Immature natural killer cell (primary cell): Measurements from ENCODE around the gene DUSP6. TPM values are rescaled to one million over a fixed set of nuclear protein-coding genes. Genes with fewer than 3 reads are reported as not detected.

ENCODE experiments used
- DNase-seq, 3 donors: peaks; one replicate each; pipeline ENCODE4 v3.0.0; 2022; ENCODE audit warnings: mixed read lengths in 1 of 3
- H3K27ac Mint-ChIP-seq, 6 donors: one replicate each; pipeline ENCODE4 v1.8.0; 2020; ENCODE audit warnings: mixed read lengths in 6 of 6, mild to moderate bottlenecking in 5 of 6, inconsistent platforms in 4 of 6, moderate library complexity in 3 of 6
- H3K27me3 Mint-ChIP-seq, 3 donors: one replicate each; pipeline ENCODE4 v1.8.0; 2020 to 2021; ENCODE audit warnings: low read depth in 3 of 3, mild to moderate bottlenecking in 3 of 3, mixed read lengths in 3 of 3, moderate library complexity in 3 of 3, inconsistent platforms in 1 of 3
- H3K36me3 Mint-ChIP-seq, 3 donors: one replicate each; pipeline ENCODE4 v1.8.0; 2020; ENCODE audit warnings: mixed read lengths in 3 of 3, inconsistent platforms in 2 of 3, mild to moderate bottlenecking in 2 of 3
- H3K4me1 Mint-ChIP-seq, 2 donors: one replicate each; pipeline ENCODE4 v1.8.0; 2020; ENCODE audit warnings: inconsistent platforms in 2 of 2, mild to moderate bottlenecking in 2 of 2, mixed read lengths in 2 of 2, moderate library complexity in 1 of 2
- H3K4me3 Mint-ChIP-seq, 5 donors: one replicate each; pipeline ENCODE4 v1.8.0; 2020; ENCODE audit warnings: mild to moderate bottlenecking in 5 of 5, mixed read lengths in 5 of 5, inconsistent platforms in 3 of 5, moderate library complexity in 3 of 5
- H3K9me3 Mint-ChIP-seq, 6 donors: one replicate each; pipeline ENCODE4 v1.8.0; 2020; ENCODE audit warnings: mild to moderate bottlenecking in 6 of 6, mixed read lengths in 6 of 6, inconsistent platforms in 4 of 6, moderate library complexity in 3 of 6
- polyA plus RNA-seq, 3 donors: library from polyadenylated mRNA; unstranded; fragments of 300-500 nt; fragmentation: Illumina TruSeq; gene quantifications; one replicate each; pipeline ENCODE4 v1.2.3, GENCODE V29; 2021

DUSP6 gene
- polyA plus RNA-seq, 3 donors from 2014 or later: 18.9 to 37.6 (median 27.1) TPM

GRCh38 chr12:89306827-89307473 is 45.4 kb downstream of the DUSP6 start:
- H3K36me3 Mint-ChIP-seq: no peaks in the 10 kb centered on the region
- H3K9me3 Mint-ChIP-seq: no peaks in the 10 kb centered on the region
- no peak overlapping the region for H3K27ac Mint-ChIP-seq
- no peak overlapping the region for H3K4me3 Mint-ChIP-seq
- DNase-seq: no peak
- H3K27me3 Mint-ChIP-seq: peaks cover 0 to 2% (median 0%) of the 10 kb centered on the region in 3 donors
- H3K4me1 Mint-ChIP-seq: peaks cover 24 to 28% of the 10 kb centered on the region in 2 donors

GRCh38 chr12:89305373-89305772 is 46.9 kb downstream of the DUSP6 start:
- Mint-ChIP-seq H3K4me1 (peaks cover 23 to 28% of the 10 kb centered on the region in 2 donors), H3K27me3 (peaks cover 0 to 2% (median 0%) of the 10 kb centered on the region in 3 donors), H3K36me3 (no peaks in the 10 kb centered on the region), H3K9me3 (no peaks in the 10 kb centered on the region), H3K4me3 (no peak overlapping the region), H3K27ac (no peak overlapping the region)
- DNase-seq: no peak

GRCh38 chr12:89299931-89300330 is 52.4 kb downstream of the DUSP6 start:
- DNase-seq: no peak
- H3K9me3 Mint-ChIP-seq: peaks cover 0 to 2% (median 0%) of the 10 kb centered on the region in 6 donors
- H3K4me3 Mint-ChIP-seq: no peak overlapping the region
- no peaks in the 10 kb centered on the region for H3K4me1 Mint-ChIP-seq
- H3K27ac Mint-ChIP-seq: no peak overlapping the region
- H3K27me3 Mint-ChIP-seq: peaks cover 0 to 4% (median 0%) of the 10 kb centered on the region in 3 donors
- no peaks in the 10 kb centered on the region for H3K36me3 Mint-ChIP-seq

- Mint-ChIP-seq H3K27ac (no peak overlapping the region), H3K4me3 (no peak overlapping the region), H3K4me1 (no peaks in the 10 kb centered on the region), H3K9me3 (peaks cover 0 to 2% (median 0%) of the 10 kb centered on the region in 6 donors), H3K27me3 (peaks cover 0 to 4% (median 0%) of the 10 kb centered on the region in 3 donors), H3K36me3 (no peaks in the 10 kb centered on the region)
- no peak for DNase-seq
These were observed 52.9 kb downstream of the DUSP6 start for GRCh38 chr12:89299417-89299816.

Other genes with a start within 250 kb of the DUSP6 start
- 1 to 10 TPM; 3.4 to 9.7 (median 3.6) TPM for gene GALNT4, start 172.3 kb upstream of the DUSP6 start, polyA plus RNA-seq
- gene POC1B, start 173.5 kb upstream of the DUSP6 start, polyA plus RNA-seq: 10 to 100 TPM; 57.0 to 85.1 (median 57.9) TPM